PC-3 (cell line): ENCODE results near the gene SLC25A5. TPM values are rescaled to one million over a fixed set of nuclear protein-coding genes. Genes with fewer than 3 reads are reported as not detected.

ENCODE experiments used
- ATAC-seq: fragments of 200-7000 bp; cut with Tn5 transposase; 2 replicates; pipeline ENCODE4 v1.9.1; 2020; ENCODE audit warnings: mild to moderate bottlenecking, moderate library complexity
- Bru-seq: library from RNA; stranded (reverse); fragments of 400-500 nt; gene quantifications from one replicate; lab custom pipeline; 2021; lab: Mats Ljungman, UMichigan
- BruChase-seq, 2 experiments: library from RNA; stranded (reverse); fragments of 400-500 nt; gene quantifications; one replicate each; lab custom pipeline; 2021; lab: Mats Ljungman, UMichigan
- BruUV-seq: library from RNA; stranded (reverse); fragments of 400-500 nt; replicated peaks from 2 replicates; lab custom pipeline; 2021; lab: Mats Ljungman, UMichigan
- CTCF ChIA-PET: fragments of 300-600 bp; sonication (Branson Sonifier 250); formaldehyde crosslinking; loops from one replicate; lab custom pipeline; 2022; ENCODE audit warnings: antibody characterized with exemption; lab: Charles Lee
- POLR2A ChIA-PET: fragments of 300-600 bp; sonication (Branson Sonifier 250); formaldehyde crosslinking; loops from one replicate; lab custom pipeline; 2022; ENCODE audit warnings: antibody characterized with exemption; ENCODE audit not compliant: unreplicated experiment; lab: Charles Lee
- DNase-seq: peaks from one replicate; pipeline ENCODE4 v3.0.0-alpha.2; 2015
- H2AFZ ChIP-seq: fragments of 300-600 bp; sonication (generic); 2 replicates; pipeline ENCODE4 v1.6.0; 2016; ENCODE audit warnings: antibody characterized with exemption, low read length
- H3F3A ChIP-seq: fragments of 300-600 bp; sonication (generic); one replicate; pipeline ENCODE4 v1.6.0; 2017; ENCODE audit warnings: antibody characterized with exemption, low read length, control low read depth, mild to moderate bottlenecking; ENCODE audit not compliant: unreplicated experiment
- H3K27ac ChIP-seq: fragments of 300-600 bp; sonication (generic); 2 replicates; pipeline ENCODE4 v1.5.1; 2016; ENCODE audit warnings: mild to moderate bottlenecking, low read length
- H3K27me3 ChIP-seq: fragments of 300-600 bp; sonication (generic); 2 replicates; pipeline ENCODE4 v1.6.1; 2016; ENCODE audit warnings: low read length, mixed read lengths
- H3K36me3 ChIP-seq: fragments of 300-600 bp; sonication (generic); 2 replicates; pipeline ENCODE4 v1.6.1; 2016; ENCODE audit warnings: low read depth, mixed run types, low read length, mixed read lengths
- H3K4me1 ChIP-seq: fragments of 300-600 bp; sonication (generic); 2 replicates; pipeline ENCODE4 v1.5.1; 2016; ENCODE audit warnings: low read length; ENCODE audit not compliant: insufficient read depth
- H3K4me2 ChIP-seq: fragments of 300-600 bp; sonication (generic); 2 replicates; pipeline ENCODE4 v1.6.0; 2016; ENCODE audit warnings: low read length
- H3K4me3 ChIP-seq: fragments of 300-600 bp; sonication (generic); 2 replicates; pipeline ENCODE4 v1.5.1; 2016; ENCODE audit warnings: mild to moderate bottlenecking, low read length, mixed read lengths
- H3K79me2 ChIP-seq: fragments of 300-600 bp; sonication (generic); 2 replicates; pipeline ENCODE4 v1.6.1; 2017; ENCODE audit warnings: low read length, mixed read lengths
- H3K9ac ChIP-seq: fragments of 300-600 bp; sonication (generic); 2 replicates; pipeline ENCODE4 v1.6.0; 2016; ENCODE audit warnings: mild to moderate bottlenecking, low read length
- H3K9me2 ChIP-seq: fragments of 300-600 bp; sonication (generic); replicated peaks from 2 replicates; pipeline ENCODE4 v1.6.1; 2016; ENCODE audit warnings: mixed run types, low read length, mixed read lengths
- H3K9me3 ChIP-seq: fragments of 300-600 bp; sonication (generic); 2 replicates; pipeline ENCODE4 v1.6.1; 2016; ENCODE audit warnings: low read length, mixed read lengths
- H4K20me1 ChIP-seq: fragments of 300-600 bp; sonication (generic); 2 replicates; pipeline ENCODE4 v1.6.1; 2016; ENCODE audit warnings: low read length, mixed read lengths
- EZH2 ChIP-seq: fragments of 300-600 bp; sonication (generic); IDR thresholded peaks from one replicate; pipeline ENCODE4 v1.6.1; 2017; ENCODE audit warnings: antibody characterized with exemption, mild to moderate bottlenecking, low read length; ENCODE audit not compliant: unreplicated experiment
- EZH2phosphoT487 ChIP-seq: fragments of 300-600 bp; sonication (generic); IDR thresholded peaks from 2 replicates; pipeline ENCODE4 v1.6.1; 2018; ENCODE audit warnings: mild to moderate bottlenecking, antibody characterized with exemption, low read length, borderline replicate concordance
- intact Hi-C: fragments of 100-400 bp; cut with micrococcal nuclease; formaldehyde crosslinking; loops from 2 replicates; pipeline ENCODE4 v1.9.0; 2023
- long read RNA-seq: library from polyadenylated mRNA; unstranded; transcript quantifications from one replicate; pipeline ENCODE4 v2.0.0, GENCODE V29; 2021; ENCODE audit not compliant: unreplicated experiment
- total RNA-seq: library from RNA; depleted of rRNA; stranded (reverse); fragments of >200 nt; gene quantifications from 2 replicates; pipeline ENCODE4 v1.2.3, GENCODE V29; 2014; rRNA removed
- TF ChIP-seq, protein P1 (sequence below): fragments of 300-600 bp; sonication (generic); conservative IDR thresholded peaks from 2 replicates; pipeline ENCODE4 v1.5.1; 2017; ENCODE audit warnings: antibody characterized with exemption, low read depth, mild to moderate bottlenecking, low read length

Gene SLC25A5
- total RNA-seq, result 410 and 544 TPM in 2 replicates
- percentile 98 among the genes with signal in this experiment for Bru-seq, nascent RNA
- BruChase-seq, experiment 1, labeled RNA remaining after a 6-hour chase, result percentile 100 among the genes with signal in this experiment
- BruChase-seq, experiment 2, labeled RNA remaining after a 2-hour chase, result percentile 99 among the genes with signal in this experiment
- long read RNA-seq, transcript SLC25A5-203 (2 exons, 433 nt), result minor isoform, 9 of 702 reads
- long read RNA-seq, transcript SLC25A5-201 (4 exons, 1,274 nt), result major isoform, 599 of 702 reads
- long read RNA-seq, partial matches to known transcripts, result 89 of 702 reads
- long read RNA-seq, other reads (novel, unspliced or antisense), result 5 of 702 reads

DNA sequence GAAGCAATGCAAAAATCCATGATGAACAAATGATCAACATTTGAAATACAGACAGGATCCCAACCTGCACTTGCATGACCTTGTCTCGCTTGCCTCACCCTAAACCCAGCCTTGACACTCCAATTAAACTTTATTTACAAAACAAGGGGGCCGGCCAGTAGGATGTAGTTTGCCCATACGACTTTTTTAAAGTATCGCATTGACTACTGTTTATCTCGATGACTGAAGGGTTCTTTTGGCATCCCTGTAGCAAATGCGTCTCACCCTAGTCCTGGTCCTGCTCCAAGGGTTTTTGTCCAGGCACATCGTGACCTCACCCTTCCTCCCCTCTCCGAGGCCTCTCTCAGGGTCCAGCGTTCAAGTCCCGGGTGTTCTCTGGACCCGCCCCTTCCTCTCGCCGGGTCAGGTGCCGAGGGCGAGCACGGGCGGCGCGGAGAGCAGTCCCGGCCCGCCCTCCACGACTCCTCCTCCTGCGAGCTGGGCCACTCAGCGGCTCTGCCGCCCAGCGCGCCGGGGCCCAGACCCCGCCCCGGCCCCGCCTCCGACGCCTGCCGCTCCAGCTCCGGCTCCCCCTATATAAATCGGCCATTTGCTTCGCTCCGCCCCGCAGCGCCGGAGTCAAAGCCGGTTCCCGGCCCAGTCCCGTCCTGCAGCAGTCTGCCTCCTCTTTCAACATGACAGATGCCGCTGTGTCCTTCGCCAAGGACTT, at the start of gene SLC25A5:
SLC25A5 (plus strand) TSS at position 603 of the 709 bp plus-strand sequence; CDS start at position 675, 72 bp downstream.
- Histone ChIP-seq H3F3A (no peaks in the 10 kb centered on the region), H3K9ac (peak within 1 kb of the TSS; percentile 99), H3K4me3 (peak within 1 kb of the TSS; percentile 98), H3K9me2 (no peaks in the 10 kb centered on the region), H3K4me2 (peak within 1 kb of the TSS; percentile 99), H3K36me3 (peaks cover 25% of the 10 kb centered on the region), H4K20me1 (peaks cover 23% of the 10 kb centered on the region), H3K4me1 (peaks cover 8% of the 10 kb centered on the region), H3K27me3 (no peaks in the 10 kb centered on the region), H2AFZ (peak within 1 kb of the TSS; percentile 74), H3K27ac (peak within 1 kb of the TSS; percentile 72), H3K79me2 (peaks cover 21% of the 10 kb centered on the region), H3K9me3 (no peaks in the 10 kb centered on the region)
- ChIA-PET CTCF (interaction anchor here (0.6 kb wide), 1 partner anchor 513 kb away, joined by 8 read pairs; no protein-coding TSS in a partner anchor), POLR2A (interaction anchor here (0.6 kb wide), 3 partner anchors 19 to 584 kb away, joined by 3 to 7 read pairs (median 4); no protein-coding TSS in a partner anchor)
- TF ChIP-seq EZH2, result no peak
- TF ChIP-seq, protein P1, sequence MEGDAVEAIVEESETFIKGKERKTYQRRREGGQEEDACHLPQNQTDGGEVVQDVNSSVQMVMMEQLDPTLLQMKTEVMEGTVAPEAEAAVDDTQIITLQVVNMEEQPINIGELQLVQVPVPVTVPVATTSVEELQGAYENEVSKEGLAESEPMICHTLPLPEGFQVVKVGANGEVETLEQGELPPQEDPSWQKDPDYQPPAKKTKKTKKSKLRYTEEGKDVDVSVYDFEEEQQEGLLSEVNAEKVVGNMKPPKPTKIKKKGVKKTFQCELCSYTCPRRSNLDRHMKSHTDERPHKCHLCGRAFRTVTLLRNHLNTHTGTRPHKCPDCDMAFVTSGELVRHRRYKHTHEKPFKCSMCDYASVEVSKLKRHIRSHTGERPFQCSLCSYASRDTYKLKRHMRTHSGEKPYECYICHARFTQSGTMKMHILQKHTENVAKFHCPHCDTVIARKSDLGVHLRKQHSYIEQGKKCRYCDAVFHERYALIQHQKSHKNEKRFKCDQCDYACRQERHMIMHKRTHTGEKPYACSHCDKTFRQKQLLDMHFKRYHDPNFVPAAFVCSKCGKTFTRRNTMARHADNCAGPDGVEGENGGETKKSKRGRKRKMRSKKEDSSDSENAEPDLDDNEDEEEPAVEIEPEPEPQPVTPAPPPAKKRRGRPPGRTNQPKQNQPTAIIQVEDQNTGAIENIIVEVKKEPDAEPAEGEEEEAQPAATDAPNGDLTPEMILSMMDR, result no peak
- no peak for TF ChIP-seq EZH2phosphoT487
- no TSS peak for BruUV-seq
- DNase-seq (peak; percentile 89), ATAC-seq (peak; percentile 92)
- intact Hi-C loops, result loop anchor here (5.0 kb wide), 1 partner anchor 56 kb away; no protein-coding TSS in a partner anchor

DNA sequence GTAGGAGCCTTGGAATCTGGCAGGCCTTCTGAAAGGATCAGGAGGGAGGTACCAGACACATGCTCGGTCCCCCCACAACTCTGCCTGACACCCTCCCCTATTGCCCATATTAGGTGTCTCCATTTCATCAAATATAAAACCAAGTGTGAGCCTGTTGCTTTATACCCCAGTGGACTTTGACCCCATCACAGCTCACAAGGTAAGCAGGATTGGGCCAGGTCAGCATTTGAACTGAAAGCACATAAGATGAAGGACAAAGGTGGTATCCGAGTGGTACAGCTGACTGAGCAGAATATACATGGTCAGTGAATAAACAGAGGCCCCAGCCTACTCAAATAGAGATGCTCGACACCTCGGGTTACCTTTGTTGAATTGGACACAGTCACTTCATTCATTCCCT, 49.1 kb upstream of the SLC25A5 start:
- ATAC-seq (no peak), DNase-seq (no peak)
- Histone ChIP-seq H3F3A (no peaks in the 10 kb centered on the region), H2AFZ (no peak overlapping the region), H3K27me3 (no peaks in the 10 kb centered on the region), H3K4me2 (no peak overlapping the region), H4K20me1 (no peaks in the 10 kb centered on the region), H3K79me2 (no peaks in the 10 kb centered on the region), H3K9me3 (no peaks in the 10 kb centered on the region), H3K36me3 (no peaks in the 10 kb centered on the region), H3K4me1 (no peaks in the 10 kb centered on the region), H3K9ac (no peak overlapping the region), H3K27ac (no peak overlapping the region), H3K4me3 (no peak overlapping the region), H3K9me2 (no peaks in the 10 kb centered on the region)
- intact Hi-C loops, result no loop called here
- BruUV-seq, result no TSS peak
- CTCF ChIA-PET, result no interaction called here
- TF ChIP-seq EZH2phosphoT487 (no peak), EZH2 (no peak)
- TF ChIP-seq, protein P1, result no peak
- POLR2A ChIA-PET, result no interaction called here
